ENCODE measurements around the gene MAML2.

GRCh38 chr11:96081561-96081960 is 261.4 kb downstream of the MAML2 start:
- TF ChIP-seq CTCF (IDR thresholded peaks at IDR 0.05; ENCODE audit: low read depth, low read length, missing input control) (no peak), MAX (IDR thresholded peaks at IDR 0.05) (no peak), TAF1 (conservative IDR thresholded peaks at IDR 0.05) (no peak), ZBTB33 (IDR thresholded peaks at IDR 0.05) (no peak), REST (IDR thresholded peaks at IDR 0.05) (no peak), FOXA1 (IDR thresholded peaks at IDR 0.05) (no peak), JUND (IDR thresholded peaks at IDR 0.05) (no peak), RXRA (IDR thresholded peaks at IDR 0.05) (no peak), GABPA (IDR thresholded peaks at IDR 0.05 in 1 of 2, conservative IDR thresholded peaks at IDR 0.05 in 1 of 2) (no peak)

Data from liver (tissue), 3 donors.